Hepatocyte (in vitro differentiated cells): Measurements from ENCODE around the gene OLFML3. TPM values are rescaled to one million over a fixed set of nuclear protein-coding genes. Genes with fewer than 3 reads are reported as not detected.

Experiments
- DNase-seq: peaks from one replicate; pipeline ENCODE4 v3.0.0-alpha.2; 2016; ENCODE audit warnings: low spot score
- H2AFZ ChIP-seq: fragments of 200-600 bp; sonication (generic); 2 replicates; pipeline ENCODE4 v1.6.0; 2016; ENCODE audit warnings: antibody characterized with exemption, mild to moderate bottlenecking
- H3K27ac ChIP-seq: fragments of 200-600 bp; sonication (generic); 2 replicates; pipeline ENCODE4 v1.5.1; 2016; ENCODE audit warnings: mild to moderate bottlenecking
- H3K27me3 ChIP-seq: fragments of 200-600 bp; sonication (generic); 2 replicates; pipeline ENCODE4 v1.6.1; 2016
- H3K36me3 ChIP-seq: fragments of 200-600 bp; sonication (generic); replicated peaks from 2 replicates; pipeline ENCODE4 v1.5.1; 2016; ENCODE audit warnings: low read depth; ENCODE audit not compliant: insufficient read depth
- H3K4me1 ChIP-seq: fragments of 200-600 bp; sonication (generic); 2 replicates; pipeline ENCODE4 v1.5.1; 2016; ENCODE audit warnings: mild to moderate bottlenecking, moderate library complexity; ENCODE audit not compliant: insufficient read depth
- H3K4me2 ChIP-seq: fragments of 200-600 bp; sonication (generic); 2 replicates; pipeline ENCODE4 v1.6.0; 2016
- H3K4me3 ChIP-seq: fragments of 200-600 bp; sonication (generic); 2 replicates; pipeline ENCODE4 v1.5.1; 2016; ENCODE audit warnings: mild to moderate bottlenecking
- H3K79me2 ChIP-seq: fragments of 200-600 bp; sonication (generic); 2 replicates; pipeline ENCODE4 v1.6.0; 2017; ENCODE audit warnings: mild to moderate bottlenecking
- H3K9me2 ChIP-seq: fragments of 200-600 bp; sonication (generic); replicated peaks from 2 replicates; pipeline ENCODE4 v1.6.0; 2017; ENCODE audit warnings: mild to moderate bottlenecking; ENCODE audit not compliant: insufficient read depth
- H3K9me3 ChIP-seq: fragments of 200-600 bp; sonication (generic); 2 replicates; pipeline ENCODE4 v1.5.1; 2016; ENCODE audit warnings: low read depth, mild to moderate bottlenecking
- H4K20me1 ChIP-seq: fragments of 200-600 bp; sonication (generic); 2 replicates; pipeline ENCODE4 v1.6.0; 2016; ENCODE audit warnings: mild to moderate bottlenecking; ENCODE audit not compliant: insufficient read depth, poor library complexity, severe bottlenecking
- CTCF ChIP-seq: fragments of 200-600 bp; sonication (generic); IDR thresholded peaks from 2 replicates; pipeline ENCODE4 v1.5.1; 2016; ENCODE audit warnings: antibody characterized with exemption, mild to moderate bottlenecking; ENCODE audit not compliant: poor library complexity
- EZH2 ChIP-seq: fragments of 200-600 bp; sonication (generic); IDR thresholded peaks from 2 replicates; pipeline ENCODE4 v1.6.1; 2016; ENCODE audit warnings: antibody characterized with exemption, mild to moderate bottlenecking, borderline replicate concordance
- EZH2phosphoT487 ChIP-seq: fragments of 200-600 bp; sonication (generic); IDR thresholded peaks from one replicate; pipeline ENCODE4 v1.6.1; 2018; ENCODE audit warnings: antibody characterized with exemption, mild to moderate bottlenecking, low read depth, moderate library complexity; ENCODE audit not compliant: unreplicated experiment, severe bottlenecking
- WGBS: methylation state at CpG from one replicate; pipeline ENCODE4 v1.1.6; 2016; ENCODE audit warnings: low lambda C conversion rate; ENCODE audit errors: missing lambda C conversion rate; 5-methylcytosine and 5-hydroxymethylcytosine counted together
- polyA plus RNA-seq: library from polyadenylated mRNA; unstranded; fragments of >200 nt; fragmentation: Nextera tagmentation; extraction: Ambion mirVana; gene quantifications from 2 replicates; pipeline ENCODE4 v1.2.1, GENCODE V29; 2016
- total RNA-seq: library from RNA; depleted of rRNA; stranded (reverse); fragments of >200 nt; gene quantifications from 2 replicates; pipeline ENCODE4 v1.2.3, GENCODE V29; 2014

Gene OLFML3
- total and polyA plus RNA-seq, 2 experiments from 2014 or later = 441 to 494 TPM

- no peak overlapping the region for H3K27ac ChIP-seq
Observed at GRCh38 chr1:113943028-113943811, 36.1 kb upstream of the OLFML3 start.

GRCh38 chr1:113945329-113945728 is 33.9 kb upstream of the OLFML3 start:
- H3K36me3 ChIP-seq = no peaks in the 10 kb centered on the region
- H3K4me2 ChIP-seq = no peak overlapping the region
- DNase-seq = no peak
- H3K4me1 ChIP-seq = peaks cover 31% of the 10 kb centered on the region
- H2AFZ ChIP-seq = no peak overlapping the region
- H4K20me1 ChIP-seq = peaks cover 12% of the 10 kb centered on the region
- WGBS = 100% methylated on average over 1 of the region's 1 CpG
- H3K9me3 ChIP-seq = no peaks in the 10 kb centered on the region
- no peak overlapping the region for H3K27ac ChIP-seq
- H3K4me3 ChIP-seq = no peak overlapping the region
- no peaks in the 10 kb centered on the region for H3K27me3 ChIP-seq
- H3K9me2 ChIP-seq = no peaks in the 10 kb centered on the region
- TF ChIP-seq CTCF (no peak), EZH2 (no peak), EZH2phosphoT487 (no peak)
- H3K79me2 ChIP-seq = peaks cover 81% of the 10 kb centered on the region

More at GRCh38 chr1:113943028-113943811, 36.1 kb upstream of the OLFML3 start:
- H4K20me1 ChIP-seq = peaks cover 19% of the 10 kb centered on the region
- peaks cover 80% of the 10 kb centered on the region for H3K79me2 ChIP-seq
- no peak for TF ChIP-seq CTCF
- no peak for TF ChIP-seq EZH2phosphoT487
- TF ChIP-seq EZH2 = no peak
- H3K9me3 ChIP-seq = no peaks in the 10 kb centered on the region
- no peak overlapping the region for H3K4me2 ChIP-seq
- no peak overlapping the region for H2AFZ ChIP-seq
- no peaks in the 10 kb centered on the region for H3K36me3 ChIP-seq
- H3K4me1 ChIP-seq = peaks cover 26% of the 10 kb centered on the region
- no peaks in the 10 kb centered on the region for H3K27me3 ChIP-seq
- no peak for DNase-seq
- H3K9me2 ChIP-seq = no peaks in the 10 kb centered on the region
- no peak overlapping the region for H3K4me3 ChIP-seq

- H3K4me1 ChIP-seq = peaks cover 31% of the 10 kb centered on the region
- peaks cover 16% of the 10 kb centered on the region for H4K20me1 ChIP-seq
- WGBS = 73% methylated on average over 1 of the region's 1 CpG
- no peak overlapping the region for H3K27ac ChIP-seq
- peak overlapping the region; percentile 43 for H3K4me2 ChIP-seq
- H3K36me3 ChIP-seq = no peaks in the 10 kb centered on the region
- no peaks in the 10 kb centered on the region for H3K27me3 ChIP-seq
- no peaks in the 10 kb centered on the region for H3K9me3 ChIP-seq
- H3K4me3 ChIP-seq = no peak overlapping the region
- DNase-seq = no peak
- peaks cover 83% of the 10 kb centered on the region for H3K79me2 ChIP-seq
- no peak for TF ChIP-seq EZH2phosphoT487
- TF ChIP-seq EZH2 = no peak
- no peak for TF ChIP-seq CTCF
- H2AFZ ChIP-seq = no peak overlapping the region
- H3K9me2 ChIP-seq = no peaks in the 10 kb centered on the region
Observed at GRCh38 chr1:113946112-113946511, 33.2 kb upstream of the OLFML3 start.
